Measurements from ENCODE around the gene IQCF6. TPM values are rescaled to one million over a fixed set of nuclear protein-coding genes. Genes with fewer than 3 reads are reported as not detected.
"Not testable (repeated sequence)": the region's sequence is repeated elsewhere in the genome, so short reads cannot be mapped to it uniquely, and the experiment has no call there.

IQCF6 gene
- total RNA-seq, 2 experiments from 2014 or later = not detected

DNA sequence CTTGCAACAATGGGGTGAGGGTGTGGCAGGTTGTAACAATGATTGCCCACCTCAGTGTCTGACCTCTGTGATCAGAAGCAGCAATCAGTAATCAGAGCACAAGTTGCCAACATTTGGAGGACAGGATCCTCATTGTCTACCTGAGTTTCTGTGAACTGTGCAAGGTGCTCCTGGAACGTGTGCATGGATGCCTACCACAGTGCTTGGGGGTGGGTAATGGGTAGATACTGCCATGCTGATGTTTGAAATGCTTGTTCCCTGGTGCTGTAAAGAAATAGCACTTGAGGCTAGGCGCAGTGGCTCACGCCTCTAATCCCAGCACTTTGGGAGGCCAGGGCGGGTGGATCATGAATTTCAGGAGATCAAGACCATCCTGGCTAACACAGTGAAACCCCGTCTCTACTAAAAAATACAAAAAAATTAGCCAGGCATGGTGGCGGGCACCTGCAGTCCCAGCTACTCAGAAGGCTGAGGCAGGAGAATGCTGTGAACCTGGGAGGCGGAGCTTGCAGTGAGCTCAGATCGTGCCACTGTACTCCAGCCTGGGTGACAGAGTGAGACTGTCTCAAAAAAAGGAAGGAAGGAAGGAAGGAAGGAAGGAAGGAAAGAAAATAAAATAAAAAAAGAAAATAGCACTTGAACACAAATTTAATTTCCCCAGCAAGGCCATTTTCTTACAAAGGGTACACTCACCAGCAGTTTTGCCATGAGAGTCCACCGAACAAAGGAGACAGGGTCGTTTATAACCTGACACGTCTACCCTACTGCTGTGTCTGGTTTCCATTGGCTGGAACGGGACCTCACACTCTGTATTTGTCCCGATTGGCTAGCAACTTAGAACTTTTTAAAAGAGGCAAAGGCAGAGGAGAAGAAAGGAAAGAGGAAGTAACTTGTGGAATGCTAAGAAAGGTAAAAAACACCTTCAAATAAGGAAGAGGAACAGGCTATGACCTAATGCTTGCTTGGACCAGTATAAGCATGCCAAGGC lies 25.0 kb downstream of the IQCF6 start:
- CTCF ChIA-PET = interaction anchor here (0.7 kb wide), 1 partner anchor 92 kb away, joined by 3 read pairs; no protein-coding TSS in a partner anchor
- H3K4me3 Mint-ChIP-seq; H3K36me3 Mint-ChIP-seq; H3K27me3 Mint-ChIP-seq; H3K27ac Mint-ChIP-seq; DNase-seq; intact Hi-C loops (cut with micrococcal nuclease); POLR2A ChIA-PET; H3K9me3 Mint-ChIP-seq; H3K4me1 Mint-ChIP-seq (ENCODE audit: low read depth): not testable (repeated sequence)

DNA sequence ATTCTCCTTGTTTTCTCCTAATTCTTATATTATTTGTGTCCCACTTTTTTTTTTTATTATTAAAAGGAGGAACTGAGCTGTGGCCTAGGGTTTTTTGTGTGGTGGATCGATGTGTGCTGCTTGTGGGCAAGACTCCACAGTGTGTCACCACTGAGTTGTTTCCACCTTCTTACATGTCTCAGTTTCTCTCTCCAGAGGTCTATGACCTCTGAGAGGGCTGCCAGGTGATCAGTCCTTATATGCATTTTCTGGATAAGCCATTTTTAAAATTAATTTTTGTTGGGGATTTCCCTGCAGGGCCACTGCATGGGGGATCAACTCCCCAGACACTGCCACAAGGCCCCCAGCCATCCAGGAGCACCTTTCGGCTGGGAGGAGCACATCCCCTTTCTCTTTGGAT lies 27.8 kb downstream of the IQCF6 start:
- no peaks in the 10 kb centered on the region for H3K36me3 Mint-ChIP-seq
- DNase-seq = no peak
- ChIA-PET CTCF (interaction anchor here (1.0 kb wide), 1 partner anchor 47 kb away, joined by 3 read pairs; no protein-coding TSS in a partner anchor), POLR2A (no interaction called here)
- H3K4me3 Mint-ChIP-seq = no peak overlapping the region
- peaks cover 4% of the 10 kb centered on the region for H3K27me3 Mint-ChIP-seq
- H3K27ac Mint-ChIP-seq = no peak overlapping the region
- peaks cover 5% of the 10 kb centered on the region for H3K4me1 Mint-ChIP-seq (ENCODE audit: low read depth)
- H3K9me3 Mint-ChIP-seq = peaks cover 10% of the 10 kb centered on the region
- intact Hi-C loops (cut with micrococcal nuclease) = no loop called here

DNA sequence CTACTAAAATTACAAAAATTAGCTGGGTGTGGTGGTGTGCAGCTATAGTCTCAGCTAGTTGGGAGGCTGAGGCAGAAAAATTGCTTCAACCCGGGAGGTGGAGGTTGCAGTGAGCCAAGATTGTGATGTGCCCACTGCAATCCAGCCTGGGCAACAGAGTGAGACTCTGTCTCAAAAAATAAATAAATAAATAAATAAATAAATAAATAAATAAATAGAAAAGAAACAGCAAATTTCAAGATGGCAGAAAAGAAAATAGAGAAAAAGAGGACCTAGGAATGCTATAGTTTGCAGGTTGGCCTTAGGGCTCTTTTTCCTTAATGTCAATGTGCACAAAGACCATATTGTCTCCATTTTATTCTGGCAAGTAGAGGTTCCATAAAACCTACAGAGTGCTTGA lies 28.2 kb downstream of the IQCF6 start:
- Mint-ChIP-seq H3K27me3 (peaks cover 4% of the 10 kb centered on the region), H3K9me3 (peaks cover 9% of the 10 kb centered on the region), H3K4me1 (ENCODE audit: low read depth) (peaks cover 5% of the 10 kb centered on the region), H3K36me3 (no peaks in the 10 kb centered on the region), H3K4me3 (no peak overlapping the region), H3K27ac (no peak overlapping the region)
- ChIA-PET POLR2A (no interaction called here), CTCF (interaction anchor here (0.8 to 1.0 kb wide), 2 partner anchors 31 to 48 kb away, joined by 3 to 4 read pairs; no protein-coding TSS in a partner anchor)
- intact Hi-C loops (cut with micrococcal nuclease) = no loop called here
- no peak for DNase-seq

DNA sequence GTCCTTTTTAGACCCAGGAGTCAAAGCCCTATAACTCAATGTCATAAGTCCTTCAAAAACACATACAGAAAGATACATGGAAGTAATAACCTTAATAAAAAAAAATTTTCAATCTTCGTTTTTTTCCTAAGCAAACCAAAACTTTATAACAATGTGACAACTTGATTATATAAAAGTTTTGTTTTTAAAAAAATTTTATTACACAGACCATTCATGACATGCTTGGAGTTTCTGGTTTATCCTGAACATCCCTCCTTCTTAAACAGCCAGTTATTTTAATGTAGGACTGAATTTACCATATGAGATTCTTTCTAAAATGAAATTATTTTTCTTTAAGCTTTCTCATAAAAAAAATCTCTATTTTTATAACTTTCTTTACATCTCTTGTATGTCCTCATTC lies 30.7 kb downstream of the IQCF6 start:
- intact Hi-C loops (cut with micrococcal nuclease) = no loop called here
- Mint-ChIP-seq H3K27me3 (no peaks in the 10 kb centered on the region), H3K27ac (no peak overlapping the region), H3K9me3 (peaks cover 2% of the 10 kb centered on the region), H3K36me3 (no peaks in the 10 kb centered on the region), H3K4me1 (ENCODE audit: low read depth) (peaks cover 5% of the 10 kb centered on the region), H3K4me3 (no peak overlapping the region)
- DNase-seq = no peak
- CTCF ChIA-PET = interaction anchor here (1.5 kb wide), 1 partner anchor 29 kb away, joined by 3 read pairs; no protein-coding TSS in a partner anchor
- POLR2A ChIA-PET = interaction anchor here (0.8 kb wide), 1 partner anchor 20 kb away, joined by 4 read pairs; no protein-coding TSS in a partner anchor

- ChIA-PET POLR2A (interaction anchor here (0.8 kb wide), 1 partner anchor 19 kb away, joined by 4 read pairs; no protein-coding TSS in a partner anchor), CTCF (interaction anchor here (1.5 kb wide), 1 partner anchor 29 kb away, joined by 3 read pairs; no protein-coding TSS in a partner anchor)
- DNase-seq = no peak
- no peaks in the 10 kb centered on the region for H3K27me3 Mint-ChIP-seq
- H3K4me1 Mint-ChIP-seq (ENCODE audit: low read depth) = peaks cover 5% of the 10 kb centered on the region
- no peaks in the 10 kb centered on the region for H3K36me3 Mint-ChIP-seq
- intact Hi-C loops (cut with micrococcal nuclease) = no loop called here
- no peak overlapping the region for H3K27ac Mint-ChIP-seq
- H3K4me3 Mint-ChIP-seq = no peak overlapping the region
- peaks cover 2% of the 10 kb centered on the region for H3K9me3 Mint-ChIP-seq
These were observed 31.2 kb downstream of the IQCF6 start for GRCh38 chr3:51747840-51748239.

- intact Hi-C loops (cut with micrococcal nuclease); H3K9me3 Mint-ChIP-seq; H3K36me3 Mint-ChIP-seq; H3K4me3 Mint-ChIP-seq; CTCF ChIA-PET; H3K4me1 Mint-ChIP-seq (ENCODE audit: low read depth); POLR2A ChIA-PET; H3K27ac Mint-ChIP-seq; DNase-seq: not testable (repeated sequence)
- H3K27me3 Mint-ChIP-seq = peaks cover 10% of the 10 kb centered on the region
These were observed 36.1 kb downstream of the IQCF6 start for GRCh38 chr3:51742978-51743377.

DNA sequence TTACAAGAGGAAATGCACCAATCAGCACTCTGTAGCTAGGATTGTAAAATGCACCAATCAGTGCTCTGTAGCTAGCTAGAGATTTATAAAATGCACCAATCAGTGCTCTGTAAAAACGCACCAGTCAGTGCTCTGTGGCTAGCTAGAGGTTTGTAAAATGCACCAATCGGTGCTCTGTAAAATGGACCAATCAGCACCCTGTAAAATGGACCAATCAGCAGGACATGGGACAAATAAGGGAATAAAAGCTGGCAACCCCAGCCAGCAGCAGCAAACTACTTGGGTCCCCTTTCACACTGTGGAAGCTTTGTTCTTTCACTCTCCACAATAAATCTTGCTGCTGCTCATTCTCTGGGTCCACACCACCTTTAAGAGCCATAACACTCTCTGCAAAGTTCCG lies 36.7 kb downstream of the IQCF6 start:
- DNase-seq; H3K4me1 Mint-ChIP-seq (ENCODE audit: low read depth); intact Hi-C loops (cut with micrococcal nuclease); H3K36me3 Mint-ChIP-seq; H3K9me3 Mint-ChIP-seq; H3K27ac Mint-ChIP-seq; H3K4me3 Mint-ChIP-seq; POLR2A ChIA-PET; CTCF ChIA-PET: not testable (repeated sequence)
- peaks cover 17% of the 10 kb centered on the region for H3K27me3 Mint-ChIP-seq

GRCh38 chr3:51739110-51739509 lies 39.9 kb downstream of the IQCF6 start:
- DNase-seq = no peak
- Mint-ChIP-seq H3K27me3 (peaks cover 23% of the 10 kb centered on the region), H3K27ac (no peak overlapping the region), H3K9me3 (no peaks in the 10 kb centered on the region), H3K4me3 (no peak overlapping the region), H3K4me1 (ENCODE audit: low read depth) (peaks cover 10% of the 10 kb centered on the region), H3K36me3 (no peaks in the 10 kb centered on the region)
- CTCF ChIA-PET = no interaction called here
- intact Hi-C loops (cut with micrococcal nuclease) = no loop called here
- POLR2A ChIA-PET = no interaction called here

DNA sequence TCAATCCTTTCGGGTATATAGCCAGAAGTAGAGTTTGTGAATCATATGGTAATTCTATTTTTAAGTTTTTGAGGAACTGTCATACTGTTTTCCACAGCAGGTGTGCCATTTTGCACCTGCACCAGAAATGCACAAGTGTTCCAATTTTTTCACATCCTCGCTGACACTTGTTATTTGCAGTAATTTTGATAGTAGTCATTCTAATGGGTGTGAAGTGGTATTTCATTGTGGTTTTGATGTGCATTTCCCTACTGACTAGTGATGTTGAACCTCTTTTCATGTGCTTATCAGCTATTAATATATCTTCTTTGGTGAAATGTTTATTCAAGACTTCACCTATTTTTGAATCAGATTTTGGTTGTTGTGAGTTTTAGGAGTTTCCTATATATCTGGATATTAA lies 43.1 kb downstream of the IQCF6 start:
- no peak overlapping the region for H3K4me3 Mint-ChIP-seq
- no peak overlapping the region for H3K27ac Mint-ChIP-seq
- no peak for DNase-seq
- peaks cover 25% of the 10 kb centered on the region for H3K27me3 Mint-ChIP-seq
- ChIA-PET POLR2A (no interaction called here), CTCF (interaction anchor here (1.9 kb wide), 1 partner anchor 54 kb away, joined by 5 read pairs; no protein-coding TSS in a partner anchor)
- H3K9me3 Mint-ChIP-seq = no peaks in the 10 kb centered on the region
- H3K36me3 Mint-ChIP-seq = no peaks in the 10 kb centered on the region
- intact Hi-C loops (cut with micrococcal nuclease) = no loop called here
- peaks cover 15% of the 10 kb centered on the region for H3K4me1 Mint-ChIP-seq (ENCODE audit: low read depth)

GRCh38 chr3:51735039-51735438 lies 44.0 kb downstream of the IQCF6 start:
- Mint-ChIP-seq H3K4me3 (peak overlapping the region; percentile 29), H3K36me3 (no peaks in the 10 kb centered on the region), H3K27ac (no peak overlapping the region), H3K27me3 (peaks cover 23% of the 10 kb centered on the region), H3K4me1 (ENCODE audit: low read depth) (peaks cover 15% of the 10 kb centered on the region), H3K9me3 (no peaks in the 10 kb centered on the region)
- no peak for DNase-seq
- POLR2A ChIA-PET = no interaction called here
- intact Hi-C loops (cut with micrococcal nuclease) = no loop called here
- CTCF ChIA-PET = interaction anchor here (1.5 to 1.9 kb wide), 3 partner anchors 16 to 65 kb away, joined by 4 to 14 read pairs (median 5); no protein-coding TSS in a partner anchor

GRCh38 chr3:51734572-51734907 lies 44.5 kb downstream of the IQCF6 start:
- Mint-ChIP-seq H3K9me3 (no peaks in the 10 kb centered on the region), H3K36me3 (no peaks in the 10 kb centered on the region), H3K27ac (no peak overlapping the region), H3K27me3 (peaks cover 23% of the 10 kb centered on the region), H3K4me1 (ENCODE audit: low read depth) (peaks cover 17% of the 10 kb centered on the region), H3K4me3 (no peak overlapping the region)
- ChIA-PET POLR2A (no interaction called here), CTCF (interaction anchor here (1.5 to 1.9 kb wide), 3 partner anchors 16 to 66 kb away, joined by 4 to 14 read pairs (median 5); no protein-coding TSS in a partner anchor)
- intact Hi-C loops (cut with micrococcal nuclease) = no loop called here
- peak; percentile 52 for DNase-seq

- CTCF ChIA-PET = interaction anchor here (1.5 to 1.6 kb wide), 2 partner anchors 15 to 66 kb away, joined by 4 to 14 read pairs; no protein-coding TSS in a partner anchor
- H3K4me1 Mint-ChIP-seq (ENCODE audit: low read depth) = peaks cover 21% of the 10 kb centered on the region
- no peaks in the 10 kb centered on the region for H3K36me3 Mint-ChIP-seq
- H3K4me3 Mint-ChIP-seq = no peak overlapping the region
- peaks cover 18% of the 10 kb centered on the region for H3K27me3 Mint-ChIP-seq
- POLR2A ChIA-PET = no interaction called here
- DNase-seq = no peak
- intact Hi-C loops (cut with micrococcal nuclease) = no loop called here
- H3K9me3 Mint-ChIP-seq = no peaks in the 10 kb centered on the region
- H3K27ac Mint-ChIP-seq = no peak overlapping the region
These were observed 45.0 kb downstream of the IQCF6 start for GRCh38 chr3:51733859-51734571.

Data from activated CD4-positive, alpha-beta memory T cell treated with anti-CD3 and anti-CD28 coated beads for 36 hours (primary cell).